RWPE2 (cell line): ENCODE data around the gene SLC25A21.

ENCODE experiments used
- ATAC-seq: fragments of 200-7000 bp; cut with Tn5 transposase; 3 replicates; pipeline ENCODE4 v1.9.1; 2021; ENCODE audit warnings: low read depth
- DNase-seq: peaks from one replicate; pipeline ENCODE4 v3.0.0-alpha.2; 2020; ENCODE audit warnings: low spot score
- H3K27ac ChIP-seq: fragments of 450-650 bp; 2 replicates; pipeline ENCODE4 v1.5.1; 2017; ENCODE audit warnings: mild to moderate bottlenecking; ENCODE audit not compliant: poor library complexity, severe bottlenecking
- H3K27me3 ChIP-seq: fragments of 250-450 bp; sonication (Bioruptor Pico); 2 replicates; pipeline ENCODE4 v1.5.1; 2021; ENCODE audit warnings: mild to moderate bottlenecking, moderate library complexity; ENCODE audit not compliant: insufficient read depth, poor library complexity, severe bottlenecking
- H3K36me3 ChIP-seq: fragments of 250-450 bp; sonication (Bioruptor Pico); 2 replicates; pipeline ENCODE4 v1.5.1; 2020; ENCODE audit warnings: low read depth, mild to moderate bottlenecking, moderate library complexity
- H3K4me1 ChIP-seq: fragments of 250-450 bp; sonication (Bioruptor Pico); 2 replicates; pipeline ENCODE4 v1.5.1; 2021; ENCODE audit warnings: mild to moderate bottlenecking, moderate library complexity; ENCODE audit not compliant: insufficient read depth, poor library complexity, severe bottlenecking
- H3K4me3 ChIP-seq: fragments of 250-450 bp; sonication (Bioruptor Pico); 2 replicates; pipeline ENCODE4 v1.5.1; 2021; ENCODE audit warnings: mild to moderate bottlenecking, moderate library complexity; ENCODE audit not compliant: severe bottlenecking
- H3K9me3 ChIP-seq: fragments of 250-450 bp; sonication (Bioruptor Pico); 2 replicates; pipeline ENCODE4 v1.5.1; 2021; ENCODE audit warnings: mild to moderate bottlenecking, moderate library complexity; ENCODE audit not compliant: severe bottlenecking
- CTCF ChIP-seq: fragments of 450-650 bp; IDR thresholded peaks from one replicate; pipeline ENCODE4 v1.5.1; 2017; ENCODE audit warnings: mild to moderate bottlenecking, moderate library complexity; ENCODE audit not compliant: poor library complexity, severe bottlenecking

SLC25A21 gene

GRCh38 chr14:36976571-36977023, 195.8 kb downstream of the SLC25A21 start:
- Histone ChIP-seq H3K9me3 (no peaks in the 10 kb centered on the region), H3K4me3 (no peak overlapping the region), H3K36me3 (no peaks in the 10 kb centered on the region), H3K27me3 (no peaks in the 10 kb centered on the region), H3K27ac (peak overlapping the region; percentile 9), H3K4me1 (peaks cover 39% of the 10 kb centered on the region)
- ATAC-seq, result peak; percentile 40; the same call in 2 of the 3 replicates
- no peak for DNase-seq
- TF ChIP-seq CTCF, result no peak

- Histone ChIP-seq H3K9me3 (no peaks in the 10 kb centered on the region), H3K4me1 (peaks cover 38% of the 10 kb centered on the region), H3K36me3 (no peaks in the 10 kb centered on the region), H3K27ac (peak overlapping the region; percentile 92), H3K27me3 (no peaks in the 10 kb centered on the region), H3K4me3 (no peak overlapping the region)
- TF ChIP-seq CTCF, result no peak
- ATAC-seq (no peak), DNase-seq (no peak)
Measured at GRCh38 chr14:36975834-36976233, 196.6 kb downstream of the SLC25A21 start.

GRCh38 chr14:36974985-36975384, 197.4 kb downstream of the SLC25A21 start:
- Histone ChIP-seq H3K27me3 (no peaks in the 10 kb centered on the region), H3K27ac (peak overlapping the region; percentile 92), H3K4me3 (no peak overlapping the region), H3K36me3 (no peaks in the 10 kb centered on the region), H3K4me1 (peaks cover 38% of the 10 kb centered on the region), H3K9me3 (no peaks in the 10 kb centered on the region)
- ATAC-seq (no peak), DNase-seq (no peak)
- no peak for TF ChIP-seq CTCF

GRCh38 chr14:36973806-36974442, 198.5 kb downstream of the SLC25A21 start:
- Histone ChIP-seq H3K27ac (peak overlapping the region; percentile 92), H3K36me3 (no peaks in the 10 kb centered on the region), H3K4me1 (peaks cover 38% of the 10 kb centered on the region), H3K4me3 (no peak overlapping the region), H3K9me3 (no peaks in the 10 kb centered on the region), H3K27me3 (no peaks in the 10 kb centered on the region)
- DNase-seq (no peak), ATAC-seq (peak; percentile 93)
- TF ChIP-seq CTCF, result no peak

- TF ChIP-seq CTCF, result no peak
- no peak for ATAC-seq
Measured at GRCh38 chr14:36971263-36971855, 201.0 kb downstream of the SLC25A21 start.

More at GRCh38 chr14:36971263-36971855, 201.0 kb downstream of the SLC25A21 start:
- Histone ChIP-seq H3K4me3 (no peak overlapping the region), H3K27ac (no peak overlapping the region), H3K27me3 (no peaks in the 10 kb centered on the region), H3K36me3 (no peaks in the 10 kb centered on the region), H3K4me1 (peaks cover 31% of the 10 kb centered on the region), H3K9me3 (no peaks in the 10 kb centered on the region)
- DNase-seq, result no peak
